Right lobe of liver (tissue), 6 donors: ENCODE measurements around the gene TSPAN18. TPM values are rescaled to one million over a fixed set of nuclear protein-coding genes. Genes with fewer than 3 reads are reported as not detected.

ENCODE experiments used
- ATAC-seq, 4 donors: fragments of 200-7000 bp; cut with Tn5 transposase; one replicate each; pipeline ENCODE4 v1.9.1; 2020; ENCODE audit warnings: mild to moderate bottlenecking in 4 of 4, moderate library complexity in 4 of 4
- DNase-seq, 3 donors: peaks; one replicate each; pipeline ENCODE4 v3.0.0-alpha.2; 2020
- H3K27ac ChIP-seq, 3 donors: fragments of 200-600 bp; one replicate each; pipeline ENCODE4 v1.8.0; 2022
- H3K27me3 ChIP-seq, 2 donors: fragments of 200-600 bp; one replicate each; pipeline ENCODE4 v1.8.0; 2022
- H3K36me3 ChIP-seq, 4 donors: fragments of 200-600 bp; sonication (generic) in 1 of 4; one replicate each; pipeline versions ENCODE4 v1.5.1 to v1.8.0; 2017 to 2022; ENCODE audit warnings: control low read depth in 1 of 4
- H3K4me1 ChIP-seq, 4 donors: fragments of 200-600 bp; sonication (generic) in 1 of 4; one replicate each; pipeline versions ENCODE4 v1.5.1 to v1.8.0; 2017 to 2022; ENCODE audit warnings: control low read depth in 1 of 4
- H3K4me3 ChIP-seq, 3 donors: fragments of 200-600 bp; one replicate each; pipeline ENCODE4 v1.8.0; 2022
- H3K9me3 ChIP-seq, 4 donors: fragments of 200-600 bp; sonication (generic) in 1 of 4; one replicate each; pipeline versions ENCODE4 v1.5.1 to v1.8.0; 2017 to 2022; ENCODE audit warnings: control low read depth in 1 of 4
- POLR2A ChIP-seq: fragments of 450-650 bp; IDR thresholded peaks from one replicate; pipeline ENCODE4 v1.6.1; 2017; ENCODE audit warnings: antibody characterized with exemption, mild to moderate bottlenecking
- WGBS: methylation state at CpG from one replicate; pipeline ENCODE4 v1.1.6; 2018; ENCODE audit warnings: low coverage, low lambda C conversion rate; ENCODE audit not compliant: insufficient coverage; ENCODE audit errors: missing lambda C conversion rate; 5-methylcytosine and 5-hydroxymethylcytosine counted together
- intact Hi-C, 2 donors: fragments of 100-400 bp; cut with DNase I; formaldehyde crosslinking; loops; one replicate each; pipeline versions ENCODE4 v1.11.2 to v1.14.1; 2022
- total RNA-seq, 6 experiments: library from RNA; depleted of rRNA in 2 of 6; stranded (reverse); fragments of >200 nt in 2 of 6; fragmentation: NEBNext Ultra II Directional in 3 of 6; extraction: Animal tissue kit (Norgen Biotek cat#: 25700) in 3 of 6; gene quantifications; one replicate each; pipeline versions ENCODE4 v1.1.0 to v1.2.4, GENCODE V29; 2016 to 2023
- TF ChIP-seq, protein P1 (sequence below), 4 donors: fragments of 200-600 bp in 3 of 4; fragments of 450-650 bp in 1 of 4; IDR thresholded peaks; one replicate each; pipeline versions ENCODE4 v1.5.1 to v1.8.0; 2016 to 2022; ENCODE audit warnings: antibody characterized with exemption in 4 of 4, mild to moderate bottlenecking in 2 of 4
- donor health status: DM: no; HTN: yes; CAD: no.
- donor health status: DM: no; HTN: no; CAD: no.
- donor health status: DM: no; HTN: no; CAD: no.
- donor health status: DM: no; HTN: yes; CAD: no.
- donor health status: DM: no; HTN: yes; CAD: no.

Gene TSPAN18
- total RNA-seq, 6 experiments from 2014 or later: 3.4 to 10.6 (median 5.3) TPM

DNA sequence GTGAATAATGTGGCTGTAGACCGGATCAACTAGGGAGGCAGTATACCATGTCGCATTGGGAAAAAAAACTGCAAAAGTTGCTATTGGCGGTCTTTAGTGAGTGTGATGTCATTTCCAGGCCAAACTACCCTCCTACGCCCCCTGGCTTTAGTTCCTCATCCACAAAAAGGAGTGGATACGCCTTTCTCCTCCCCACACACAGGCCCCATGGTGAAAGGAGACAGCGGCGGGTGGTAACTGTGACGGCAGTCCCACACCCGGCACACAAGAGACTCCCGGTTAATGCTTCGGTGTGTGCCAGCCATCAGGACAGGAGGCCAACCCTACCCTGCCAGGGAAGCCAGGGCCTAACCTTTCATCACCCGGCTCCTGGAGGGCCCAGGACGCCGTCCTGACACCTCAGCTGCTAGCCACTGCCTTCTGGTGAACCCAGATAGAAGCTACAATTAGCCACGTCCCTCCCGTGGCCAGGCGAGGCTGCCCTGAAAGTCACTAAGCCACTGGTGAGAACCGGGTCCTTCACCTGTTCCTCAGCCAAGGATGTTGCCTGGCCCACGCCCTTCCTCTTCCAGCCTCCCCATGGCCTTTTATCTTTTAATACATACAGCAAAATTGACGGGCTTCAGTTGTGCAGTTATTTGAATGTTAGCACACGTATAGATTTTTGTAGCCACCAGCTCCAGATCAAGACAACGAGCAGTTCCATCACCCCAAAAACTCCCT lies 213.1 kb downstream of the TSPAN18 start:
- H3K9me3 ChIP-seq: no peaks in the 10 kb centered on the region
- no peak overlapping the region for H3K27ac ChIP-seq

DNA sequence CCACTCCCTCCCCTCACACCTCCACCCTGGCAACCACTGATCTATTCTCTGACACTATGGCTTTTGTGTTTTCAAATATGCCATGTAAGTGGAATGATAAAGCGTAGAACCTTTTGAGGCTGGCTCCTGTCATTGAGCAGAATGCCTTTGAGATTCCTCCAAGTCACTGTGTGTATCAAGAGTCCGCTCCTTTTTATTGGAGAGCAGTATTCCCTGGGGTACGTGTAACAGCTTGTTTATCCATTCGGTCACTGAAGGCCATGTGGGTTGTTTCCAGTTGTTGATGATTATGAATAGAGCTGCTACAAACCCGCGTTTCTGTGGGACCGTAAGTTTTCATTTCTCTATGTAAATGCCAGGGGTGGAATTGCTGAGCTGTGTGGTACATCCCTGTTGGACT lies 213.6 kb downstream of the TSPAN18 start:
- H3K27ac ChIP-seq: no peak overlapping the region
- no peak for ATAC-seq
- no peak overlapping the region for H3K4me3 ChIP-seq
- intact Hi-C loops: no loop called here
- DNase-seq: no peak
- WGBS: 76% methylated on average over 7 of the region's 7 CpGs
- no peaks in the 10 kb centered on the region for H3K9me3 ChIP-seq
- H3K27me3 ChIP-seq: no peaks in the 10 kb centered on the region
- no peaks in the 10 kb centered on the region for H3K36me3 ChIP-seq
- TF ChIP-seq POLR2A: no peak
- TF ChIP-seq, protein P1, sequence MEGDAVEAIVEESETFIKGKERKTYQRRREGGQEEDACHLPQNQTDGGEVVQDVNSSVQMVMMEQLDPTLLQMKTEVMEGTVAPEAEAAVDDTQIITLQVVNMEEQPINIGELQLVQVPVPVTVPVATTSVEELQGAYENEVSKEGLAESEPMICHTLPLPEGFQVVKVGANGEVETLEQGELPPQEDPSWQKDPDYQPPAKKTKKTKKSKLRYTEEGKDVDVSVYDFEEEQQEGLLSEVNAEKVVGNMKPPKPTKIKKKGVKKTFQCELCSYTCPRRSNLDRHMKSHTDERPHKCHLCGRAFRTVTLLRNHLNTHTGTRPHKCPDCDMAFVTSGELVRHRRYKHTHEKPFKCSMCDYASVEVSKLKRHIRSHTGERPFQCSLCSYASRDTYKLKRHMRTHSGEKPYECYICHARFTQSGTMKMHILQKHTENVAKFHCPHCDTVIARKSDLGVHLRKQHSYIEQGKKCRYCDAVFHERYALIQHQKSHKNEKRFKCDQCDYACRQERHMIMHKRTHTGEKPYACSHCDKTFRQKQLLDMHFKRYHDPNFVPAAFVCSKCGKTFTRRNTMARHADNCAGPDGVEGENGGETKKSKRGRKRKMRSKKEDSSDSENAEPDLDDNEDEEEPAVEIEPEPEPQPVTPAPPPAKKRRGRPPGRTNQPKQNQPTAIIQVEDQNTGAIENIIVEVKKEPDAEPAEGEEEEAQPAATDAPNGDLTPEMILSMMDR (IDR thresholded peaks at IDR 0.05): no peak
- H3K4me1 ChIP-seq: no peaks in the 10 kb centered on the region

More for the DNA sequence above, 213.1 kb downstream of the TSPAN18 start:
- intact Hi-C loops: loop anchor here (10.0 kb wide), 3 partner anchors 345 to 395 kb away; partner anchors contain the start of gene SYT13 (in 1 of the 2)
- ATAC-seq: peak in 2 of 4 donors; percentile 15 to 35
- no peaks in the 10 kb centered on the region for H3K4me1 ChIP-seq
- H3K36me3 ChIP-seq: no peaks in the 10 kb centered on the region
- H3K27me3 ChIP-seq: no peaks in the 10 kb centered on the region
- no peak for DNase-seq
- 61% methylated on average over 20 of the region's 22 CpGs for WGBS
- H3K4me3 ChIP-seq: no peak overlapping the region
- TF ChIP-seq, protein P1 (IDR thresholded peaks at IDR 0.05): peak in 1 of 4 donors; percentile 9
- no peak for TF ChIP-seq POLR2A

DNA sequence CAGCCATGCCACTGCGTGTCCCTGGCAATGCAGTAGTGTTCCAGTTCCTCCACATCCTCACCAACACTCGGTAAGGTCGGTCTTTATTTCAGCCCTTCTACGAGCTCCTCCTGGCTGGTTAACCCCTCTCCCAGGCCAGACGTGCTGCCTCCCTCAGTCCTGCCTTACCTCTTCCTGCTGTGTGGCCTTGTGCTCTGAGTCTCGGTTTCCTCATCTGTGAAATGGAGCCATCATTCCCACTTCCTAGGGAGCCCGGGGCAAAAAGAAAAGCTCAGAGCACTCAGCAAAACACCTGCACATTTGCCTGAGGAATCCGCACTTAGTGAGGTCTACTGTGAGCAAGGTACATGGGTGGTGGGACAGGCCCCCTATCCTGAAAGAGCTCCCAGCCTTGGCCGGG lies 214.1 kb downstream of the TSPAN18 start:
- WGBS: 67% methylated on average over 2 of the region's 9 CpGs

DNA sequence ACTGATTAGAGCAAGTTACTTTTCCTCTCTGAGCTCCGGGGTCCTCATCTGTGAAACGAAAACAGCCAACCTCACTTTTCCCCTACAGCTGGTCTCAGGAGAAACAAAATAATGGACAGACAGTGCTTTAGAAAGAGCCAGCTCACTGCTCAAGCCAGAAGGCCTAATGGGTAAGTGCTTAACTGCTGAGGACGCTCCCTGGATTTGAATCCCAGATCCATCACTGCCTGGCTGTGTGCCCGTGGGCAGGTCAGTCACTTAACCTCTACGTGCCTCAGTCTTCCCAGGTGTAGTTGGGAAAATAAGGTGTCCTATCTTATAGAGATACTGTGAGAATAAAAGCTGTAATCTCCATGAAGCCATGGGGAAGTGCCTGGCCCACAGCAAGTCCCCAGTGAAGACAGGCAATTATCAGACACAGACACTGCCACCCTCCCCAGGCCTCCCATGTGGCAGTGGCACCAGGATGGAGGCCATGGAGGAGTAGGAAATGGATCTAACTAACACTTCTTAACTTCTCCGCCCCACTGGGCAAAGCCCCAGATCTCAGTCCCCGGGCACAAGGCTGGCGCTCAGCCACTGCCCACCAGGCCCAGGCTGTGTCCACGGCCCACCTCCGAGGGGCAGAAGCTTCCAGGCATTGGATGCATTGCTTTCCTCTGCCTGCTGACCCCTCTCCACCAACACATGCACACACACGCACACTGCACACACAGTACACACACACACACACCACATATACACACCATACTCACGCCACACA lies 214.7 kb downstream of the TSPAN18 start:
- intact Hi-C loops: no loop called here

More for the DNA sequence above, 214.1 kb downstream of the TSPAN18 start:
- Histone ChIP-seq H3K36me3 (no peaks in the 10 kb centered on the region), H3K9me3 (no peaks in the 10 kb centered on the region), H3K27ac (no peak overlapping the region), H3K4me3 (no peak overlapping the region), H3K4me1 (no peaks in the 10 kb centered on the region), H3K27me3 (no peaks in the 10 kb centered on the region)
- intact Hi-C loops: no loop called here
- TF ChIP-seq POLR2A: no peak
- TF ChIP-seq, protein P1 (IDR thresholded peaks at IDR 0.05): no peak
- DNase-seq: no peak
- ATAC-seq: no peak

More for the DNA sequence above, 214.7 kb downstream of the TSPAN18 start:
- TF ChIP-seq POLR2A: no peak
- TF ChIP-seq, protein P1 (IDR thresholded peaks at IDR 0.05): no peak
- ATAC-seq: no peak
- no peak overlapping the region for H3K27ac ChIP-seq
- H3K4me3 ChIP-seq: no peak overlapping the region
- H3K27me3 ChIP-seq: no peaks in the 10 kb centered on the region
- H3K9me3 ChIP-seq: no peaks in the 10 kb centered on the region
- no peaks in the 10 kb centered on the region for H3K36me3 ChIP-seq
- WGBS: 60% methylated on average over 9 of the region's 12 CpGs
- no peaks in the 10 kb centered on the region for H3K4me1 ChIP-seq
- no peak for DNase-seq
